Measurements from ENCODE around the gene UBE2B. TPM values are rescaled to one million over a fixed set of nuclear protein-coding genes. Genes with fewer than 3 reads are reported as not detected.

Gene UBE2B
- total RNA-seq, 2 experiments from 2014 or later = 116 to 129 TPM

DNA sequence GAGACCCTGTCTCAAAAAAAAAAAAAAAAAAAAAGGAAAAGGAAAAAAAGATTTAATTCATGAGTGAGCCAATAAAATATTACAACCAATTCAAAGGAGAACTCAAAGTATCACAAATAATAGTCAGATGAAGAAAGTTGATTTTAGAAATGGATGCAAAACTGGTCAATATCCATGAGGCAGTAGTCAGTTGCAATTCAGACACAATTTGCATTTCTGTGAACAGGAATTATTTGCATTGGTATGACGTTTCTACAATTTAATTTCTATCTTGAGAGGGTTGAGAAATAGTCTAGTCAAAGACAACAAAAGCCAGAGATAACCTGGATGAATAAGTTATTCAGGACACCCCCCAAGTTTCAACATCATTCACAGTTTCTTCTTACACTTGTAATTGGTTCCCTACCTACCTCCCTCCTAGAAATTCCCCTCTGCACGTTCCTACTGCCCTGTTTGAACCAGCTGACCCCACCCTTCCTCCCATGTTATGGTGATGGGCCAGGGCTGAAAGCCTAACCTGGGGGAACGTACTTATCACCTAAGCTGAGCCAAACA lies 68.9 kb downstream of the UBE2B start:
- peaks cover 17% of the 10 kb centered on the region for H3K4me1 Mint-ChIP-seq (ENCODE audit: low read depth)
- intact Hi-C loops (cut with micrococcal nuclease) = no loop called here
- H3K27ac Mint-ChIP-seq = no peak overlapping the region
- CTCF ChIA-PET = no interaction called here
- H3K27me3 Mint-ChIP-seq (ENCODE audit: low read depth) = no peaks in the 10 kb centered on the region
- no peak overlapping the region for H3K4me3 Mint-ChIP-seq
- H3K9me3 Mint-ChIP-seq = no peaks in the 10 kb centered on the region
- no peak for DNase-seq
- H3K36me3 Mint-ChIP-seq (ENCODE audit: low read depth) = no peaks in the 10 kb centered on the region

Other genes starting within 250 kb of the UBE2B start
- gene SKP1, start 194.6 kb upstream of the UBE2B start, total RNA-seq = 100 to 1,000 TPM; 307 to 309 TPM
- gene PPP2CA, start 145.5 kb upstream of the UBE2B start, total RNA-seq = 100 to 1,000 TPM; 132 to 135 TPM
- gene CDKL3, start 4.4 kb upstream of the UBE2B start, total RNA-seq = 1 to 10 TPM; 2.4 to 3.3 TPM
- 10 to 100 TPM; 31.1 to 31.5 TPM for gene CDKN2AIPNL, start 40.3 kb downstream of the UBE2B start, total RNA-seq
- 10 to 100 TPM; 78.4 to 86.6 TPM for gene JADE2, start 154.1 kb downstream of the UBE2B start, total RNA-seq

All from activated naive CD4-positive, alpha-beta T cell treated with anti-CD3 and anti-CD28 coated beads for 36 hours (primary cell).